HG03432 (cell line): ENCODE results near the gene GRM3.
A peak's percentile ranks its signal among the peaks of the same experiment; 100 is the strongest.

Source experiments
- ATAC-seq: cut with Tn5 transposase; IDR thresholded peaks from one replicate; pipeline ENCODE4 v1.9.1; 2021; ENCODE audit warnings: mild to moderate bottlenecking, moderate library complexity; ENCODE audit not compliant: unreplicated experiment

The GRM3 gene

GRCh38 chr7:86689363-86689762, 45.7 kb downstream of the GRM3 start:
- no peak for ATAC-seq

GRCh38 chr7:86692755-86693154, 49.0 kb downstream of the GRM3 start:
- no peak for ATAC-seq

GRCh38 chr7:86706406-86706805, 62.7 kb downstream of the GRM3 start:
- ATAC-seq = no peak

- no peak for ATAC-seq
Measured at GRCh38 chr7:86708031-86708680, 64.4 kb downstream of the GRM3 start.

DNA sequence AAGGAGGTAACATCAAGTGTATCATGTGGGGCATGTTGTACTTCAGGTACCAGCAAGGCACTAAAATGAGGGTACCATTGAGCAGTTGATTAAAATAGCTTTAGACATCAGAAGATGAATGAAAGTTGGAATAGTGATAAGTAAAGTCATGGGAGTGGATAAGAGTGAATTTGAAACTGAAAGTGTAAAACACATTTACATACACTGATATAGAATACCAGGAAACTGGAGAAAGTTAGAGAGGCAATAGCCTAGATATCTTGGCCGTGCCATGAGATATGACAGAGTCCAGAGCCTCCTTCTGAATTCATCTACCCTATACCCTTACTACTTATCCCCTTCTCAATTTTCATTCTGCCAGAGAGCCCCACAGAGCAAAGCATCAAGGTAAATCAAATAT, 76.6 kb downstream of the GRM3 start:
- ATAC-seq = peak; percentile 53

DNA sequence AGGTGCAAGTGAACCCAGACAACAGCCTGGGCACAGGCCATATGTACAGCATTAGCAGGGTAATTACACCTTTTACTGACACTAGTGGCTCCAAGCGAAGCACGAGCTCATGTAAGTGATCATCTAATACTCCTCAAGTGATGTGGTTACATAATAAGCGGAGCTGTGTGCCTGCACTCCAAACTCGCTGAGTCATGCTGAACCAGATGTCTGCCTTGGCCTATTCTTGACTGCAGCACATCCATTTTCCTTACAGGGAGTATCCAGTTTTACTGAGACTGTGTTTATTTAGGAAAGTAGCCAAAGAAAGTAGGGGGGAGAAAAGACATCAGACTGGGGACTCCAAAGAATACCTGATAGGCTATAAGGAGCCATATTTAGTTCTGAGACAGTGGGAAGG, 90.1 kb downstream of the GRM3 start:
- no peak for ATAC-seq

DNA sequence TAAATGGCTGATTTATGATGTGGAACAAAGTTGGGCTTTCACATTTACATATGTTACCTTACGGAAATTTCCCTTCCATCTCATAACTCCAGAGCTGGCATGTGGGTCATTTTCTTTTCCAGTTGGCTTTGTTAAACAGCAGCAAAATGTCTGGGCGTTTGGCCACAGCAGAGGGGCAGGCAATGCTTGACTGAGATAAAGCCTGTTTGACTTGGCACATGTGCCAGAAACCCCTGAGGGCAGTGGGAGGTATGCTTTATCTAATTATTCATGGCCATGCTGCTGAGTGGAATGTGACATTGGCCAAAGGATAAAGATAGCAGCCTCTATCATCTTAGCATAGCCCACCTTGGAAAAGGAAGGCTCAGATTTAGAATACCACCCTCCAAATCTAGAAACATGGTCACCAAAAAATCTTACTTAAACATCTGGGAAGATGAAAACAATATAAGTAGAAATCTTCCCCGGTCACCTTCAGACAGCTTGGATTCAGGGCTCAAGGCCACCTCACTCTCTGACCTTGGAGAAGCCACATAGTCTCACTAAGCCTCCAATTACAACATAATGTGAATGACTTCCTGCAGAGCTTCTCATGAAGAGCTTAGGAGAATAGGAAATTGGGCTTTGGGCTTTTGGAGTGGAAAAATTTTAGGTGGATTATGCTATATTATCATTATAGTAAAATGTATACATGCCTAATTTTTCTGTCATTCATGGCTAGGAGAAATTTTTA, 101.5 kb downstream of the GRM3 start:
- ATAC-seq = no peak

- no peak for ATAC-seq
Measured at GRCh38 chr7:86747698-86748097, 104.0 kb downstream of the GRM3 start.

DNA sequence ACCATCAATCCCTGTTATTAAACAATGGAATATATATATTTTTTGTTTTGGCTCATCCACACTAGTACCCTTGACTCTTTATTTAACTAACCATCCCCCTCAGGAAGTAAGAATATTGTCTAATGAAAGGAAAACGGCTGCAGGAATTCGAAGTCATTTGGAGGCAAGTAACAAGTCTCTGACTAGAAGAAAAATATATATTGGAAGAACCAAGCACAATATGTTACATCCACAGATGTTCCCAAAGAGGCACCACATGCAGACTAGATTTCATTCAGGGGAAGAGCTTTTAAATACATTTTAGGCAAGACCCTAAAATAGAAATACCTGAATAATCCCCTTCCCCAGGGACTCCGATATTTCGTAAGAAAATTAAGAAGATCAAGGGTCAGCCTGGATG, 104.5 kb downstream of the GRM3 start:
- ATAC-seq = no peak

GRCh38 chr7:86748843-86749719, 105.4 kb downstream of the GRM3 start:
- peak; percentile 73 for ATAC-seq

- no peak for ATAC-seq
Measured at GRCh38 chr7:86749741-86750665, 106.3 kb downstream of the GRM3 start.

DNA sequence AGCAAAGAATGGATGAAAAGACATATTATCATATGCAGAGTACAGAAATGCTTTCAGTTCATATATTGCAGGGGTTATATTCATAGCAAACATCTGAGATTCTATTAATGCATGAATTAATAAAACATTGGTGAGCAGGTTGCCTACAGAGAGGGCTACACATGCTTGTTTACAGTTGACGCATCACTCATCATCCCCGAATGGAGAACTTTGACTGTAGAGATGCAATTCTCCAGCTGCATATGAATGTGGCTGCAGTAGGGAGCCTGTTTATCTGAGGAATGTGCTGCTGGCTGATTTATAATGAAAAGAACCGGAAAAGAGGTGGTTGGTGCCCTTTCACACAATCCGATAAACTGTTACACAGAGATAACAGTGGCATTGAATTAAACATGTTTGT, 116.5 kb downstream of the GRM3 start:
- ATAC-seq = no peak

- no peak for ATAC-seq
Measured at GRCh38 chr7:86762129-86762528, 118.4 kb downstream of the GRM3 start.

DNA sequence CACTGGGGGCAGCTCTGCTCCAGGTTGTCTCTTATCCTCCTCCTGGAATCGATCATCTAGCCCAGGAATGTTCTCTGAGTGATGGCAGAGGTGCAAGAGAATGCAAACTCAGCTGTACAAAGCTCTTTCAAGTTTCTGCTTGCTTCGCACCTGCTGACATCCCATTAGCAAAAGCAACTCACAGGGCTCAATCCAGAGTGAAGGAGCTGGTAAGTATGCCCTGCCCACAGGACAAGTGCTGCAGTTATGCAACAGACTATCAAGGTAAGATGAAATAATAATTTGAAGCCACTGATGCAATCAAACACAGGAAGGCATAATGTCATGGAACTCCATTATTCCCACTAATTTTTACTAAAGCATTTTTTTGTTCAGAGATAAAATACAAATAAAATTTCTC, 122.2 kb downstream of the GRM3 start:
- no peak for ATAC-seq

DNA sequence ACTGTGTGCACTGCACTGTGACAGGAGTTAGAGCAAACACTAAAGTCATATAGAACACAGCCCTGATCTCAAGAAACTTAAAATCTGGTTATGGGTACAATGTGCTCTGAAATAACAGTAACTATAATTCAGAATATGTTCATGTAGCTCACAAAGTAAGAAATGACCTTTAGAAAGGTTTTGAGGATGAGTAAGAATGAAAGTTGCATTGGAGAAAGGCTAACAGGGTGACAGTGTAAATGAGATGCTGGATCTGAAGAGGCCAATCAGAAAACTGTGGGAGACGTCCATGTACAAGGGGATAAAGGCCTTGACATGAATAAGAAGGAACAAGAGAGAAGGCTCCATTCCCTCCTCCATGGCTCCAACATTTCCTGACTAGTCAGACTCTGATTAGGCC, 124.7 kb downstream of the GRM3 start:
- ATAC-seq = peak; percentile 51

- ATAC-seq = peak; percentile 81
Measured at GRCh38 chr7:86768967-86769760, 125.5 kb downstream of the GRM3 start.

GRCh38 chr7:86773309-86773708, 129.6 kb downstream of the GRM3 start:
- ATAC-seq = peak; percentile 34

DNA sequence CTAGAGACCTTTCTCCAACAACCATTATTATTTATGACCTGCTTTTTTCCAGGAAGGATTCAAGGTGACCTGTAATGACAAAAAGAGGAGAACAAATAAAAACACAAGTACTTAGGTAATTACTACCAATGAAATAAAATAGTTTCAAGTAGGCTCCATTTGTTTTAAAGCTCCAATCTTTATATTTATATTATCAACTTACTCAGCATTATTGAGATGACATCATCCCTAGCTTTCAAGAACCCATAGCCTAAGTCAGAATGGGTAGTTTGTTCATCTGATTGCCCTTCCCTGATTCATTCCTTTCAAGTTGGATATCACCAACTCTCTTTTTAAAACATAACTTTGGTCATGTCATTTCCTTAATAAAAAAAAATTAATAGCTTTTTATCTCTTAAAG, 131.5 kb downstream of the GRM3 start:
- no peak for ATAC-seq

DNA sequence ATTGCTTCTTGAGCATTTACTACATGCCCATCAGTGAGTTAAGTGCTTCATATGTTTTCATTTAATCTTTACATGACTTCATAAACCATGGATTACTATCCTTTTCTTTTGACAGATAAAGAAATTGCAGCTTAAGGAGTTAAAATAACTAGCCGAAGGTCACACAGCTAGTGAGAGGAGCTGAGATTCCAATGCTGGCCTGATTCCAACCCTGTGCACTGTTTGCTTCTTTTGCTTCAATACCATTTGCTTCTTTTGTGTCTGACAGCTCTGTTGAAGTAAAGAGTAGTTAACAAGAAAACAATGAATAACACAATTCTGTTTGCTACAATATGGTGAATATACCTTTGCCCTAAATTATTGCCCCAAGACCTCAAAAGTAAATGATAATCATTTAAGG, 132.4 kb downstream of the GRM3 start:
- ATAC-seq = no peak

GRCh38 chr7:86778271-86778670, 134.6 kb downstream of the GRM3 start:
- ATAC-seq = no peak
